GM20431 (cell line): Measurements from ENCODE around the gene SIRT5.

Source experiments
- in situ Hi-C: fragments of 300-500 bp; cut with MseI, MboI; formaldehyde crosslinking; loops from one replicate; pipeline ENCODE4 v1.15.0; 2020; ENCODE audit warnings: low sequenced_read_pairs; ENCODE audit not compliant: unreplicated experiment

Gene SIRT5

DNA sequence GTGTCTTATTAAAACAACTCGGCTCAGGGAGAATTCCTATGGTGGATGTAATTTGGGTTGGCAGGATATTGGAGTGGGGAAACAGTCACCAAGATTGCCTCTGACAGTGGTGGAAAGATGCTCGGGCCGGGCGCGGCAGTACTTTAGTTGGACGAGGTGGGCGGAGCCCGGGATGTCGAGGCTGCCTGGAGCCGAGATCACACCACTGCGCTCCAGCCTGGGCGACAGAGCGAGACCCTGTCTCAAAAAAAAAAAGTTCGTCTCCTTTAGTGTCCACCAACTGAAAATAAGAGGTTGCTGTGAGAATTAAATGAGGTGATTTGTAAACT lies 41.4 kb downstream of the SIRT5 start:
- in situ Hi-C loops = no loop called here

DNA sequence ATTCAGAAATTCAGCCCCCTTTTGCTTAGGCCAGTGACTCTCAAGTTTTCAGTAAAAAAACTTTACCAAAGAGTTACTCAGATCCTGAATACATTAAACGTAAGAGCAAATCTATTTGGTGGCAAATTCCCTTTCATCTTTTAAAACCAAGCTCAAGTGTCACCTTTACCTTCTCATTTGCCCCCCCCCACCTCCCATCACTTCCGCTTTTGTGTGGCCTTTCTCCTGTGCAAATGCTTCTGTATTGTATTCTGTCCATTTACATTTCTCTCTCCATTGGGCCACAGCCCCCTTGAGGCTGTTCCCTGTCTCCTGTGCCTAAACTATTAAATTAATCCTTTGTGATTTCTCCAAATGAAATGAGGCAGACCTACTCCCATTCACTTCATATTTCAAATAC lies 42.7 kb downstream of the SIRT5 start:
- in situ Hi-C loops = no loop called here

GRCh38 chr6:13624871-13625288 lies 50.5 kb downstream of the SIRT5 start:
- in situ Hi-C loops = no loop called here

GRCh38 chr6:13629459-13630116 lies 55.2 kb downstream of the SIRT5 start:
- in situ Hi-C loops = no loop called here

DNA sequence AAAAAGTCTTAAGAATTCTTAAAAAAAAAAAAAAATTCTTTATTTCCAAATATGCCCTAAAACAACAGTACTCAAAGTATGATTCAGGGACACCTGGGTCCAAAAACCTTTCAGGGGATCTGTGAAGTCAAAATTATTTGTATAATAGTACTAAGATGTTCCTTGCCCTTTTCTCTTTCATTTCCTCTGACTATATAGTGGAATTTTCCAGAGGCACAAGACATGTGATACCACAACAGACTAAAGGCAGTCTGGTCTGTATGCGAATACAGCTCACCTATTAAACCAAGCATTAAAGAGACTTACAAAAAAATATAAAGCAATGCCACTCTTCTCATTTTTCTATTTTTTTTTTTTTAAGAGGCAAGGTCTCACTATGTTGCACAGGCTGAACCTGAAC lies 56.1 kb downstream of the SIRT5 start:
- in situ Hi-C loops = no loop called here

DNA sequence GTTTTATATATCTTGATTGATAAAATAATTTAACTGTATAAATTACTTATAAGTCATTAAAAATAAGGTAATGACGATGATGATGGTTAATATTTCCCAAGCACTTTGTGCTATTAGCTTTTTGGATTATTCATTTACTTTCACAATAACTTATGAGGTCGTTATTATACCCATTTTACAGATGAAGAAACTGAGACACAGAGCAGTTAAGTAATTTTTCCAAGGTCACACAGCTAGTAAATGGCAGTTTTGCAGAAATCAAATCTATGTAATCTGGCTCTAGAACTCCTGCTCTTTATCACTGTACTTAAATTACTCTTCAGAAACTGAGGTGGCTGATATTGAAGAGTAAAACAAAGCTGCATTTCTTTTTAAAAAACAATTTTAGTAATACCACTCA lies 58.9 kb downstream of the SIRT5 start:
- in situ Hi-C loops = no loop called here

DNA sequence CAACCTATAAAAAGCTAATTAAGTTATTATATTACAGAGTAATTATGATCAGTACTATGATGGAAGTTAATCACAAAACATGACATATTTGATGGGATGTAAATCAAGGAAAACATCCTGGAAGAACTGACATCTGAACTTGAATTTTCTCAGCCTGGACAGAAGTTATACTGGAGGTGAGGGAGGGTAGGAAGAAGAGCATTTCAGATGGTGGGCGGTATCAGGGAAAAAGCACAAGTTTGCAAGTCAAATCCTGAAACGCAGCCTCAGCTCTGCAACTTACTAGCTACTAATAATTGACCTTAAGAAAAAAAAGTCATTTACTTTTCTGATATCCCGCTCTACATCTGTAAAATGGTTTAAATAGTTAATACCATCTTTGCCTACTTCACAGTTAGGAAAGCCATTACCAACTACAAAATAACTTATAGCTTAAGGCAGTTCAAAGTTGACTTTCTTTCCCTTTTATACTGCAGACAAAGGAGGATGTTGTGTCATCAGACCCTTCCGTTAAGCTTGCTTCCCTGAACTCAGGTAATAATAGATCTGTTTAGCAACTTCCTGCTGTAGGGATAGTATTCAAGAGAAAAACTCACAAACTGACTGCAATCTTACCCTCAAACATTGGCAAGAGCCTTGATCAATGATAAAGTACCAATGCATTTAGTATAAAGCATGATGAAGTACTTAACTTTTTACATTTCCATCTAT lies 61.7 kb downstream of the SIRT5 start:
- in situ Hi-C loops = no loop called here

GRCh38 chr6:13638014-13638413 lies 63.6 kb downstream of the SIRT5 start:
- in situ Hi-C loops = no loop called here

- in situ Hi-C loops = no loop called here
These were observed 64.2 kb downstream of the SIRT5 start for GRCh38 chr6:13638626-13639025.

DNA sequence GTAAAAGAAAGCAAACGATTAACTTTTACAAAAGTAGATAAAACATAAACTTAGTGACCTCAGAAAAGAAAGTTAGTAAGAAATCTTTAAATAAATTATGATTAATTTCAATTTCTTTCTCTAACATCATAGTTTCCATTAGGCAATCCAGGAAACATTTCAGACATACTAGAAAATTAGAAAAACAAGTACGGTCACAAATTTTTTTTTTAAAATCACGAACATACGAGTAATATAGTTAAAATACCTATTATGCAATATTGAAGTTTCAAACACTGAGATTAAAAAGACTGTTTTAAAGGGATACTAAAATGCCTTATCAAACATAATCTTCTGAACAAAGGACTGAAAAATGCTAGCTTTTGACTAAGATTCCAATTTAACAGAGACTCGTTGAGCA lies 66.9 kb downstream of the SIRT5 start:
- in situ Hi-C loops = no loop called here

GRCh38 chr6:13643125-13643524 lies 68.7 kb downstream of the SIRT5 start:
- in situ Hi-C loops = no loop called here

- in situ Hi-C loops = no loop called here
These were observed 74.4 kb downstream of the SIRT5 start for GRCh38 chr6:13648850-13649249.

DNA sequence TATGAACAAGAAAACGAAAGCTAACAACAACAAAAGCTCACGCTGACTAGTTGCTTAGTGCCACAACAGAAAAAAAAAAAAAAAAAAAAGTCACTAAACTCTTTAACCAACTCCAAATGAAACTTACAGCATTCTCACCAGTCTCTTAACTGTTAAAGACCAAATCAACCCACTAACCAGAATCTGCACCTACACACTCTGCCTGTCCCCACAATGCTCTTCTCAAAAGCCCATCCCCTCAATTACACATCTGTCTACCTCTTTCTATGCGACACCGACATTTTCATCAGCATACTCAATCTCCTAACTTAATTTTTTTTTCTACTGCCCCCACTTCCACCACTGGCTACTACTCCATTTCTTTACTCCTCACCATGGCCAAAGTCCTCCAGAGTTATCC lies 75.0 kb downstream of the SIRT5 start:
- in situ Hi-C loops = no loop called here

DNA sequence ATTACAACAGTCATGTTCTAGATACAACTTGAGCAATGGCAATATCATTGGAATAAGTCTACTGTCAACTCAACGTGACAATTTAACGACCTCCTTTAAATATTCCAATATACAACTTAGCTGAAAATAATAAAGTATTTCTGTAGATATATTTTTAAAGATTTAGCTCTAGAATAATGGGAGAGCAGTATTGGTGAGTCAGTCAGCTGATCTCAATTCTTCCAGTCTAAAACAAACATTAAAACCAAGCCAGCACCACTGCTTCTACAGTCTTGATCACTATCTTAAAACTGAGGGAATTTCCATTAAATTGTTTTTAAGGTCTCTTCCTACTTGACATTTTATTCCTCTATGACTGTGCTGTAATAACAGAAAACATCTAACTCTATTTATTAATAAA lies 78.9 kb downstream of the SIRT5 start:
- in situ Hi-C loops = no loop called here

GRCh38 chr6:13654496-13654895 lies 80.1 kb downstream of the SIRT5 start:
- in situ Hi-C loops = no loop called here

GRCh38 chr6:13655700-13656099 lies 81.3 kb downstream of the SIRT5 start:
- in situ Hi-C loops = no loop called here

- in situ Hi-C loops = no loop called here
These were observed 85.9 kb downstream of the SIRT5 start for GRCh38 chr6:13660273-13660672.

DNA sequence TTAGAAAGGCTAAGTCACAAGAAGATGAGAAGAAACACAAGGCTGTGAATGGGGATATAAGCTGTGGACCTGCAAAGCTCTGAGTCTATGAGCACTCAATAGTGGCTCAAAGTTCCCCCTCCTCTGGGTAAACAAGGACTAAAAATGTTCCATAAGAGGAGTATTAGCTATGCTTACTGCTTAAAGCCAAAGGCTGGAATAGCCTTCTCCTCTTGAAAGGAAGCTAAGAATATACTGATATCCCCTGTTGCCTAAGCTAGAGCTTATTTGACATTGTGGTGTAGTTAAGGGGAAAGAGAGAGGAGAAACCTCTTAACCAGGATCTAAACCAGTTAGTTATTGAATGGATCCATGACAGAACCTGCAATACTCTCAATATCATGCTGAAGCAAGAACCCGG lies 86.5 kb downstream of the SIRT5 start:
- in situ Hi-C loops = no loop called here

DNA sequence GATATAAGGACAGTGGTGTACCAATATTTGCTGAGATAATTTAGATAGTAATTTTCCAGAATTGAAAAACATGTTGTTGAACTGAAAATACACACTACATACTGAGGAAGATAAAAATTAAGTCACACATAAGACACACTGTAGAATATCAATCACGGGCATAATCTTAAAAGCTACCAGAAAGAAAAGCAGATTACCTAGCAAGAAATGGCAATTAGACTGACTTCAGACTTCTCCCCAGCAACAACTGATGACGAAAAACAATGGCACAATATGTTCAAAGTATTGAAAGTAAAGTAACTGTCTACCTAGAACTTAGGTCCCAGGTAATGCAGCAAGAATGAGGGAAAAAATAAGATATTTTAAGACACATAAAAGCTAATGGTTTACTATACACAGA lies 87.2 kb downstream of the SIRT5 start:
- in situ Hi-C loops = no loop called here

DNA sequence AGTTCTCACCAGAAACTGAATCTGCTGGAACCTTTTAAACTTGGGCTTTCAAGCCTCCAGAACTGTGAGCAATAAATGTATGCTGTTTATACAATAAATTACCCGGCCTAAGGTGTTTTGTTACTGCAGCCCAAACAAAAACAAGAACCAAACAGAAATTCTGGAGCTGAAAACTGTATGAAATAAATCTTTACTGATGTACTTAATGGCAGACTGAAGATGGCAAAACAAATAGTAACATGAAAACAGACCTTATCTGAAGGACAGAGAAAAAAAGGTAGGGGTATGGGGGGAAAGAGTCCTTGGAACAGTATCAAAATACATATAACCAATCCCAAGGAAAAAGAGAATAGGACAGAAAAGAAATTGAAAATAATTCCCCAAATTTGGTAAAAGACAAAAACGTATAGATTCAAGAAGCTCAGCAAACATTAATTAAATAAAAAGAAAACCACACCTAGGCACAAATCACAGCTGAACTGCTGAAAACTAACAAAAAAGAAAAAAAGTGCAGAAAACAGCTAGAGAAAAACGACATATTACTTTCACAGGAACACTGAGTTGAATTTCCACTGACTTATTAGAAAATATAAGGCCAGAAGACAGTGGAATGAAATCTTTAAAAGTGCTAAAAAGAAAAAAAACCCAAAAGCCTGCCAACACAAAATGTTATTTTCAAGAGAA lies 88.4 kb downstream of the SIRT5 start:
- in situ Hi-C loops = no loop called here

DNA sequence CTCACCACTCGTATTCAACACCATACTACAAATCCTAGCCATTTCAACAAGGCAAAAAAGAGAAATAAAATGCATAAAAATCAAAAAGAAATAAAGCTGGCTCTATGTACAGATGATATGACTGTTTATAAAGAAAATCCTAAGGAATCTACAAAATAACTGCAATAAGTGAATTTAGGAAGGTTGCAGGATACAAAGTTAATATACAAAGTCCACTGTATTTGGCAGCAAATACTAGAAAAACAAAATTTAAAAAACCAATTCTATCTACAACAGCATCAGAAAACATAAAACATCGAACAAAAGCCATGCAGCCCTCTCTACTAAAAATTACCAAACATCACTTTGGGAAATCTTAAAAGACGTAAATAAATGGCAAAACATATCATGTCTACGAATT lies 89.6 kb downstream of the SIRT5 start:
- in situ Hi-C loops = no loop called here
